Midbrain (tissue), 1 donor: Measurements from ENCODE around the gene ZXDC.

ENCODE experiments used
- DNase-seq: peaks from one replicate; lab custom pipeline; 2025; lab: John Stamatoyannopoulos, UW

The ZXDC gene

DNA sequence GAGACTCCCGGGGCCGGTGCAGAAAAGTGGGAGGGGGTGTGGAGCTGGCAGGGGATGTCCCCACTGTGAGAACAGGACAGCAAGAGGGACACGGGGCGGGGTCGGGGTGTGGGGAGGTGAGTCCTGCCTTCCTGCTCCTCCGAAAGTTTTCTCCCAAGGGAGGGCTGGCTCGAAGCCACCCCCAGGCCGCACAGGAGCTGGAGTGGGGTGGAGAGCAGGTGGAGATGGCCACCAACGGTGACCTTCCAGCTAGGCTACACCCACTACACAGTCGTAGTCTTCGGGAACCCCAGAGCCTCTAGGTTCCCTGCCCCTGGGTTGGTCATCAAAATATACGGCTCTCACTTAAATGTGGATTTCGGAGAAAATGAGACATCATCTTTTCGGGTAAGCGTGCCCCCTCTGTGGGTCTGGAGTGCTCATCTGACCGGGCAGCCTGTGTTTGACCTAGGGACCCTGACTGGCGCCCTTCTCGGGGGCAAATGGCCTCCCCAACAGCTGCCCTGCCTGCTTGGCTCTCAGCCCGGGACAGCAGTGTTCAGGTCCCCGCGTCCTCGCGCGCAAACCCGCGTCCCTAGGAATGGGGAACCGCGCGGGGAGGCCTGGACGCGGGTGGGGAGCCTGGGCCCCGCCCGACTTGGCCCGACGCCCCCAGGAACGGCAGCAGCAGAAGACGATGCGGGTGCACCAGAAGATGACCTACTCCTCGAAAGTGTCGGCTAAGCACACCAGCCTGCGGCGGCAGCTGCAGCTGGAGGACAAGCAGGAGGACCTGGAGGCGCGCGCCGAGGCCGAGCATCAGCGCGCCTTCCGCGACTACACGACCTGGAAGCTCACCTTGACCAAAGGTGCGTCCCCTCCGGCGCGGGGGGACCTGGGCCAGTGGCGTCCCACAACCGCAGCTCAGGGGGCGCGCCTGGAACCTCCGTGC is 59.8 kb downstream of the ZXDC start:
- no peak for DNase-seq

DNA sequence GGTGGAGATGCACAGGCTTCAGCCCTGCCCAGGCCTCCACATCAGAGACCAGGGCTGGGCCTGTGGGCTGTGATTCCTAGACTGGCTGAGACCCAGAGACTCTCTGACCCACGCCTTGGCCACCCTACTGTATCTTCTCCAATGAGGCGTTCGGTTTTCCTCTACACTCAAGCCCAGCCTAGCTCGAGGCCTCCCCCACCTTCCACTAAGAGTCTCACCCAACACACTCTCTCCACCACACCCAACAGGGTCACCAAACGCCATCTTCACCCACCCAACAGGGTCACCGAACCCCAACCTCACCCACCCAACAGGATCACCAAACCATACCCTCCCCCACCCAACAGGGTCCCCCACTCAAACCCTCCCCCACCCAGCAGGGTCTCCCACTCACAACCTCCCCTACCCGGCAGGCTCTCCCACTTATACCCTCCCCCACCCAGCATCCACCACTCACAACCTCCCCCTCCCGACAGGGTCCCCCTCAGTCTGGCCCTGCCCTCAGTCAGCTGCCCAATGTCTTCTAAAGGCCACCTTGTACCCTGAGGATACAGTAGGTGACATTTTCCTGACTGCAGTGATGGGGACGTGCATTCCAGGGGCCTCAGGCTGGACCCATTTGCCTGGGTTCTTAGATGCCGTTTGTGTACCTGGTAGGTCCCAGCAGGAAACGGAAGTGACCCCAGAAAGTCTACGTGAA is 60.6 kb downstream of the ZXDC start:
- DNase-seq: no peak

DNA sequence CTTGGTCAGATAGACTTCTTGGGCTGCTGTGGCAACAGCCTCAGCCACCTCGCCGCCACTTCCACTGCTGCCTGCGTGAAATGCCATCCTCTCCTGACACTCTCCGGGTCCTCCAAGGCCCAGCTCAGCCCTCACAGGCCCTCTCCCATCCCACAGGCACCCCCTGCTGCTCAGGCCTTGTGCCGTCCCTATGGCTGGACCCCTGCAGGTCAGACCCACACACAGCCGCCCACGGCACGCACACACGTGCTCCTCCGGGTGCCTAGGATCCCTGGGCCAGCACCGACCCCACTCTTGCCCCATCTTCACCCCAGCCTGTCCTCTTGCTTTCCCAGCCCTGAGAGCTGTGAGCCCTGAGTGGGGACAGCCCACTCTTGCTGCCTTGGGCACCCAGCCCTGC is 61.3 kb downstream of the ZXDC start:
- no peak for DNase-seq

DNA sequence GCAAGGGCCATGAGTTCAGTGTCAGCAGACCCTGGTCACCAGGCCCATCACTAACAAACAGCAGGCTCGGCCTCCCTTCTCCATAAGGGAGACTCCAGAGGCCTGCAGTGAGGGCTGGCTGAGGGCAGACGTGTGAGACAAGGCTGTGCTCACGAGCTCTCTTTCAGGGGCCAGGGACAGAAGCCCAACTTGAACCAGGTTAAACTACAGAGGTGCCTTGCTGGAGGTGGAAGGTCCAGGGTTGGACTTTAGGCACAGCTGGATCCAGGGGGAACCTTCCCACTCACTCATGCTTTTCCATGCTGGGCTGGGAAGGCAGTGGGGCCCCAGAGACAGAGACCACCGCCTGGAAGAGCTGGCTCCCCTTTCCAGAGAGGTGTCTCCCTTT is 62.0 kb downstream of the ZXDC start:
- no peak for DNase-seq

DNA sequence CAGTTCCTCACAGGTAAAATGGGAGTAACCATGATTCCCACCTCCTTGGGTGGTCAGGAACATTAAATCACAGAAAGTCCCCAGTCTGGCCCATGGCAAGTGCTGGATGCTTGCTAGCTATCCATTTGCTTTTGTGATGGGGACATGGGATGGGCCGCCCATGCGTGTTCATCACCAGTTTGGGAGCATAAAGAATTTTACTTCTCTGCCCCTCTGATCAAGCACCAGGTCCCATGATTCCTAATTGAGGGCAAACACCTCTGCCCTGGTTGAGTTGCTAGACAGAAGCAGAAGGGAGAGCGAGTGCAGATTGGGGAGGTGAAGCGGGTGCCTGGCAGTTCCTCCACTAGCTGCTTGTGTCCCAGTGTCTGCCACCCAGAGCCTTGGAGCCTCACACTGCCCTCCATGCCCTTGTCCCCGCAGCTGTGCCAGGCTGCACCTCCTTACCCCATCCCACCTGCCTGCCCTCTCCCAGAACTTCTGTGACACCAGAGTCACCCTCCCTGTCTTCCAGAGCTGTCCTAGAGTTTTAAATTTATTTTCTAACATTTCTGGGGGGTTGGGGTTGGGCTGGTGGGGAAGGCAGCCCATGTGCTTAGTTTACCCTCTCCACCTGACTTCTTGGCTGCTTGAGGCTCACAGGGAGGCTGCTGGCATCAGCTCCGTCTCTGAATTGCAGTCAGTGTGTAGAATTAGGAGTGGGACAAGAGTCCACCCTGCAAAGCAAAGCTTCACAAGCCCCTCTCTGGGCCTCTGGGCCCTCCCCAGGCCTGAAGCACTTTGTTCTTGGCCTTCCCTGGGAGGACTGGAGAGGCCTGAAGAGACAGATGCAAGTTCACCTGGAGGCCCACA is 62.6 kb downstream of the ZXDC start:
- DNase-seq: no peak

DNA sequence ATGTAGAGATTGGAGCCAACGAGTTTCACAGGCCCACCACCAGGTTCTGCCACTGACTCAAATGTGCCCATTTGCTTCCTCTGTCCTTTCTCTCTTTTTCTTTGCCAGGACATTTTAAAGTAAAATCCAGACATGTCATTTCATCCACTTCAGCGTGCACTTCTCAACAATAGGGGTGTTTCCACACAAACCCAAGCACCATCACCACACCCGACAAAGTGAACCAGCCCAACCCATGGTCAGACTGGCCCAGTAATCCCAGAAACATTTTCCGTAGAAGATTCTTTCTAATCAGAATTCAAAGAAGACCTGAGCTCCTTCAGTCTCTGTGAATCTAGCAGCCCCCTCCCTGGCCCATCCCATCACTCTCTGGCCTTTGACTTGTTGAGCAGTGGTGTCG is 67.6 kb downstream of the ZXDC start:
- DNase-seq: no peak

DNA sequence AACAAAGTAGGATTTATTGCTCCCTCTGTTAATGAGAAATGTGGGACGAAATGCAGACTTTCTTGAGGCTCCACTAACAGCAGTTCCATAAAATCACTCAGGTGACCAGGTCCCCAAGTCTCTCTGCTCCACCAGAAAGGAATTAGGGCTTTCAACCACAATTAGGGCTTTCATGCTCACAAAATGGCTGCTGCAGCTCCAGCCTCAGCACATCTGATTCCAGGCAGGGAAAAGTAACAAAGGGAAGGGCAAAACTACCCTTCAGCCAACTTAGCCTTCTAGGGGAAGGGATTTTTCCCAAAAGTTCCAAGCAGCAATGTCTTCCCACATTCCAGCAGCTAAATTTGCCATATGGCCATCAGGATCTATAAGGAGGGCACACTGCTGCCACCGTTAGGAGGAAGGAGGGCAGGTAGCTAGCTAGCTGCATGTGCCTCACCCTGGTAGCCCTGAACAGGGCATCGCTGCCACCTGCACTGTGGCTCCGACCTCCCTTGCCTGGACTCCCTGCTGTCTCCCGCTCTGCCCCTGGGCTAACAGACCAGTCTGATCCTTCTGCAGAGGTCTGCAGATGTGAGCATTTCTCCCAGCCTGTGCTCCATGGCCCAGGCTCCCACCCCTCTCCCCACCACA is 68.2 kb downstream of the ZXDC start:
- no peak for DNase-seq

DNA sequence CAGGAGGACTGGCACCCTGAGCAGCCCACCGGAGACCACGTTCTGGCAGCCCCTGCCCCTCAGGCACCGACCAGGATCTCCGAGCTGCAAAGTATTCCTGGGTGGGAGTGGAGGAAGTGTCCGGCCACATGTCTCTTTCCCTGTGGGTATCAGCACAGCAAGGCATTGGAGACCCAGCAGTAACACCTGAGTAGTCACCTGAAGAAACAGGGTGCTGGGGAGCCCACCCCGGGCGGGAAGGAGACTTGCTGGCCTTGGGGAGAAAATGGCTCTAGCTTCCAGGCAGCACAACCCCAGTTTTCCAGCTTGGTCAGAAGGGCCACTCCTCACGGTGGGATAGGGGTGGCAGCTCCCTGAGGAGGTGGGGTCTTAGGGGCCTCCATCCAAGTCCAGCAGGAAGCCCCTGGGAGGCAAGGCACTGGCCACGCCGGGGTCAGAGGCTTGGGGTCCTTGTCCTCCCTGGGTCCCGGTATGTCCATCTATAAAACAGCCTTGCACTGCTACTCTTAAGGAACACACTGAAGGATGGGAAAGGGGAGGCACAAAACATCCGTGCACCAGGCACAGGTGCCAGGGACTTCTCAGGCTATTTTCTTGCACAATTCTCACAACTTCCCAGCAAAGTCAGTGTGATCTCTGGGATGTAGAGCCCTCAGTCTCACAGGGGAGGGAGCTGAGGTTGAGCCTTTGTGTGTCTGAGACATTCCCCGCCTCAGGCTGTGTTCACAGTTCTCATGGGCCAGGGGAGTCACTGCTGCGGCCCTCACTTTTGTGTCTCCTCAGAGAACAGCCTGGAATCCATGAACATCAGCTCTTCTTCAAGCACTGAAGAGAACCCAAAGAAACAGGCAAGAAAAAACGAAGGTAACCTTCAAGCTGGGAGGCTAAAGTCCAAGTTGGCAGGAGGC is 69.0 kb downstream of the ZXDC start:
- no peak for DNase-seq

DNA sequence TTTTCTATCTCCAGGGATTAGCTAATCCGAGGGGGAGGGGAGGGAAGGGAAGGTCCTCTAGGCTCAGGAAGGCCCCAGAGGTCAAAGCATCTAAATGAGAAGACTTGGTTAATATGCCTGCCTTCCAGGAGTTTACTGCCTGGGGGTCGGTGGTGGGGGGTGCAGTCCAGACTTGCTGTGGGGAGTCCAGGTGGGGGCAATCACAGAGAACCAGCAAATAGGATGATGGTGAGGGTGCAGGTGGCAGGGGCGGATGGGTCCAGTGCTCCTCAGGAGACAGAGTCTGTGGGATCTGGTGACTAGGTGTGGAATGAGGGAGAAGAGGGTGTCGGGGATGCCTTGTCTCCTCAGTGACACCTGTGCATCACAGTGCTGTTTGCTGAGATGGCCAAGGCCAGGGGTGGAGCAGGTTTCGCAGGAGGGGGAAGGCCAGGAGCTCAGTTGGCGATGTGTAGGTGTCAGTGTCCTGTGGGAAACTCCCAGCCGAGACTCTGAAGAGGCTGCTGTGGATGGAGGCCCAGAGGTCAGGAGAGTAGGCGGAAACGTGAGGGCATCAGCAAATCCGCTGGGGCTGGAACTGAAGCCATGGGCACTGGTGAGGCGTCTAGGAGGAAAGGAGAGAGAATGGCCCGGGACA is 72.9 kb downstream of the ZXDC start:
- DNase-seq: no peak

DNA sequence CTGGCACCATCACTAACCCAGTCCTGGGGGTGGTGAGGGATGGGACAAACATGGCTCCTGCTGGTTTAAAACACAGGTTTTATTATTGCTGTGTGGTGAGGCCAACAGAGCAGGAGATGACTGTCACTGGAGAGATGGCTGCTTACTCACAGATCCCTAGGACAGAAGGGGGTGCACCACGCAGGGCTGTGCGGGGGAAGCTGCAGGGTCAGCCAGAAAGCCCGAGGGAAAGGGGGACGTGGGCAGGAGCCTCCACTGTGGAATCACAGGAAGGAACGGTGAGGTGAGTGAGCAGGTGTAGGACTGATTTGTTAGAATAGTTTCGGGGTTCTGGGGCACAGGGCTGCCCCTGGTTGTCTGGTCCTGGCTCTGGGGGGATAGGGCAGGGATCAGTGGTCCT is 73.5 kb downstream of the ZXDC start:
- DNase-seq: no peak

DNA sequence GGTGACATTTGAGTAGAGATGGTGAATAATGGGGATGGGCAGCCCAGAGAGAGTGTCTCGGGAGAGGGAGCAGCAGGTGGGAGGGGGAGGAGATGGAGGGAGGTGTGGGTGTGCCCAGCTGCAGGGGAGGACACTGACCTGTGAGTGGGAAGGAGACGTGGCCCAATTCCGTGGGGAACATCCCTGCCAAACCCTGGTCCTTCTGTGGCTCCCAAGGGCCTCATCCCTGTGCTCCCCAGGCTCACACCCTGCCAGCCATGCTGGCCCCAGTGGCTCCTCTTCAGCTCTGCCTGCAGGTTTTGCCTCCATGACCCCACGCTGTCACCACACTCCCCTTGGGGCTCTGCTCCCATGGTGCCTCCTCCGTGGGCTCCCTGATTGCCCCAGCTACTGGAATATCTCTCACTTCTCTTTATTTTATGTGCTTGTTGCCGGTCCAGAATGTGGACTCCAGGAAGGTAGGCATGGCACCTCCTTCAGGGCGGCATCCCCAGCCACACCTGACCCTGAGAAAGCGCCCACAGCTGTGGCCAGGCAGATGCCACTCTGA is 74.0 kb downstream of the ZXDC start:
- no peak for DNase-seq

DNA sequence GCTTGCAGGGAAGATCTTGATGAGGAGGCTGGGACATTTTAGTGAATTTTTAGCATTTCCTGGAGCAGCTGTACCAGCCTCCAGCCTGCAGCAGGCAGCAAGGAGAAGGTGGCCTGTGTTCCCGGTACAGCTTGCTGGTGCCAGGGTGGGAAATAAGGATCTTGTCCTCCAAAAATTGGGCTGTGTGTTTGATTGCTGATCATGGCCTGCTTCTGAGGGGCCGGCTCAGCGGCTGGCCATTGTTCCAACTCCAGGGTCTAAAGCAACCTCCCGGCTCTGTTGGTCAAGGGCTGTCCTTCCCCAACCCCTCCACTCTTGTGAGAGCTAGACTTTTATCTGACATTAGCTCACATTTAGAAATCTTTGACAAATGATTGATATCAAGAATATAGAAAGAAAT is 75.9 kb downstream of the ZXDC start:
- no peak for DNase-seq

DNA sequence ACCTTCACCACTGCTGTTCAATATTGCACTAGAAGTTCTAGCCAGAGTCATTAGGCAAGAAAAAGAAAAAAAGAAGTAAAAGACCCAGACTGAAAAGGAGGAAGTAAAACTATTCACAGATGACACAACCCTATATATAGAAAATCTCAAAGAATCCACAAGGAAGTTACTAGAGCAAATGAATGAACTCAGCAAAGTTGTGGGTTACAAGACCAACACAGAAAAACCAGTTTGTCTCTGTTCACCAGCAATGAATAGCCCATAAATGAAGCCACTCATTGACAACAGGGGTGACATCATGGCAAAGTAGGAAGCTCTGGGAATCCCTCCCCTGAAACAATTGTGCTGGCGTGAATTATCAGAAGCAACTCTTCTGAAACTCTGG is 76.3 kb downstream of the ZXDC start:
- DNase-seq: no peak

DNA sequence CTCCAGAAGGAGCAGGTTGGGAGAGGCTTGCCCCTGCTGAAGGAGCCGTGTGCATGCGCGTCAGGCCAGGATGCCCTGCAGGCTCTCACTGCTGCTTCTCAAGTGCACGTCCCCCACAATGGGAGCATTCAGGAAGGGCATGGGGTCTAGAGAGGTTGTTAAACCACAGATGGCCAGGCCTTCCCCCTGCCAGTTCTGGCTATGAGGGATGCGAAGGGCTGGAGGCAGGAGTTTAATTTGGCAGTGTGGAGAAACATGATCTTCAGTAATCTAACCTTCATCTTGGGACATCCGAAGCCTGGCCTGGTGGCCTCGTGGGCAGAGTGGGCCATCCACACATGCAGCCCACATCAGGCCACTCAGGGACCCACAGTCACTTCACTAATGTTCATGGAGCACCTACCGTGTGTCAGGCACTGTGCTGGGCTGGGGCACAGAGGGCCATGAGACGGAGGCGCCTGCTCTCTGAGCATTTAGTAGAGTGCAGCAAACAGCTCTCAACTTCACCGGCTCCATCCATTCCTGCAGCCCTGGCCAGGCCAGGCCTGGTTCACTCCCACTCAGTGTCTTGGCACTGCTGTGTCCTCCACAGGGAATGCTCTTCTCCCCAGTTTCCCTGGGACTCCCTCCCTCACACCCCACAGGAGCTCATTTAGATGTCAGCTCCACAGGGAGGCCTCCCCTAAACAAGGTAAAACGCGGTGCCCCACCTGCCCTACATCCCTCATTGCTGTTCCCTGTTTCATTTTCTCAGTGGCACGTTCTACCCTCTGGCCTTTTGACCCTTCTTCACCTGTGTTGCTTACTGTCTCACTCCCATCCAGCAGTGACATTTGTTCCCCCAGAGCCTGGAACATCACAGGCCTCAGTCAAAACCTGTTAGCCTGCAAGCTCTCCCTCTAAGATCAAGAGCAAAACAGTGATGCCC is 77.0 kb downstream of the ZXDC start:
- DNase-seq: no peak

DNA sequence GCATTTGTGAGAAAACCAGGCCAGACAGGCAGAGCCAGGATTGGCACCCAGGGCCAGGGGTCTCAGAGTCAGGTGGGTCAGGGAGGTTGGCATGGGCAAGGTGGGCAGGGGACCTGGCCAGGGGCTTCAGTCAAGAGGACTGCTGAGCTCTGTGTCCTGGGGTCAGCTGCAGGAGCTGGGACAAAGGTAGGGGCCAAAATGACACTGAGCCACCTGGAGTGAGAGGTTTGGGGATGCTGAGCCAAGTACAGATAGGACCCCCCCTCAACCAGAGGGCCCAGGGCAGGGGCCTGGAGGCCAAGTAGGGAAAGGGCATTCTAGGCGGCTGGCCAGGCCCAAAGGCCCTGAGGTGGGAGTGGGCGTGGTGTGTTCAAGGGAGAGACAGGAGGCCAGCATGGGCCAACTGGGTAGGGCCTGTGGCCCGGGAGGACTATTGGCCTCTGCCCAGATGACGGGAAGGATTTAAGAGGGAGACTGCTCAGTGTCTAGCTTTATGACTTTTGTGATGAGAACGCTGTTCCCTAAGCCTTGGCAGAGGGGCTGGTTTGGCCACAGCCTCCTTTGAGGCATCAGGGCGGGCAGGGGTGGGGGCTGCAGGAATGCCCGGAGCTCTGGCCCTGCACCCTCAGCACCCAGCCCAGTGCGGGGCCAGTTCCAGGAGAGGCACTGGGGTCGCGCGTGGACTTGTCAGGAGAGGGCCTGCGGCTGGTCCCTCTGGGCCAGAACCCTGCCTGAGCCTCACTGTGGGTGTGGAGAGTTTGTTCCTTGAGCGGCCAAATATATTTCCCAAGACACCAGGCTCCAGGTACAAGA is 77.9 kb downstream of the ZXDC start:
- no peak for DNase-seq

DNA sequence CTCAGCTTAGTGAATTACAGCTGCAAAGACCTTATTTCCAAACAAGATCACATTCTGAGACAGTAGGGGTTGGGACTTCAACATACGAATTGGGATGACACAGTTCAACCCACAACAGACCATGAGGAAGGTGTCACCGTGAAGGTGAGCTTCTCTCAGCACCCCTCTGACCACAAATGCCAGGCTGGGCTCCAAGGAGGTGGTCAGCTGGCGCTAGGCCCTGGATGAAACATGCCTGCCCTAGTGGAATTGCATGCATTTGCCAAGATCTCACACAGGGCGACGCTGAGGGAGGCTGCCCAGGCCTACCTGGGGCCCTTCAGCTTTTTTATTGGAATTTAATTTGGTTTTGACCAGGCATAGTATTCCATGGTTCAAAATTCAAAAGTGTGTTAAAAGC is 79.2 kb downstream of the ZXDC start:
- DNase-seq: no peak

DNA sequence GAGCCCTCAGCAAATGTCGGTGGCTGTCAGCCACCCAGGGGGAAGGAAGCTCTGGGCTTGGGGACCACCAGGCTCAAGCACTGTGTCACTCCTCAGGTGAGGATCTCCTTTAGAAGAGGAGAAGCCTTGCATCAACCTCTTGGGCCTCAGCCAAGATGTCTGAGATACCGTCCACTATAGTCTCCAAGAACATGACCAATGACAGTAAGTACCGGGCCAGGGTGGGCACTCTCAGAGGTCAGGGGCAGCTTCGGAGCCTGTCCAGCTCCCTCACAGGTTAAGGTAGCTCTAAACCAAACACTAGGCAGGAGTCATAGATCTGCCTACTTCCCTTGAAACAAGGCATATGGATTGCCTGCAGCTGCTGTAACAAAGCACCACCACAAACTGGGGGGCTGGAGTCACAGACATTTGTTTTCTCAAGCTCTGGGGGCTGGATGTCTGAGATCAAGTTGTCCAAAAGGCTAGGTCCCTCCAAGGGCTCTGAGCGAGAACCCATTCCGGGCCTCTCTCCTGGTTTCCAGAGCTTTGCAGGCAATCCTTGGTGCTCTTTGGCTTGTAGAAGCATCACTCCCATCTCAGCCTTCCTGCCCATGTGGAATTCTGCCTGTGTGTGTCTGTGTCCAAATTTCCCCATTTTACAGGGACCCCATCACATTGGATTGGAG is 79.7 kb downstream of the ZXDC start:
- no peak for DNase-seq

DNA sequence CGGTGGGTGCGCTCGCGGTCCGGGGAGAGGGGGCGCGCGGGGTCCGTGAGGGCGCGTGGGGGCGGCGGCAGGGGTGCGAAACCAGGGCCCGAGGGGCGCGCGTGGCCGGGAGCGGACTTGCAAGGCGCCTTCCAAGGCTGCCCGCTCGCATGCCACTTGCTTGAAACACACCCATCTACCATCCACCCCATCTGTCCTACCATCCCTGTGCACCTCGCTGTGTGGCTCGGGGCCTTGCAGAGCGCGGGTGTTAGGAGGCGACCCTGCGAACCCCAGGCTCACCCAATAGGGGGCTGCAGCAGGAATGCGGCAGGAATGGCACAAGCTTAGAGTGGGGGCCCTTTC is 80.7 kb downstream of the ZXDC start:
- DNase-seq: no peak
